ENCODE data around the gene TLR1. TPM values are rescaled to one million over a fixed set of nuclear protein-coding genes. Genes with fewer than 3 reads are reported as not detected.
A peak's percentile ranks its signal among the peaks of the same experiment; 100 is the strongest.
"Not testable (repeated sequence)": the region's sequence is repeated elsewhere in the genome, so short reads cannot be mapped to it uniquely, and the experiment has no call there.

TLR1 gene
- total RNA-seq, 6 experiments from 2014 or later = 5.1 to 10.5 (median 7.8) TPM

GRCh38 chr4:38782452-38783108, 22.0 kb downstream of the TLR1 start, which contains the start of gene TLR10:
Gene TLR10 (minus strand): TSS chr4:38782990. CDS start chr4:38775590, 7,400 bp downstream.
- Histone ChIP-seq H3K4me3 (no peak within 1 kb of the TSS), H3K27ac (no peak within 1 kb of the TSS), H3K36me3 (no peaks in the 10 kb centered on the region), H3K27me3 (no peaks in the 10 kb centered on the region), H3K4me1 (peaks cover 0 to 8% (median 0%) of the 10 kb centered on the region in 4 donors), H3K9me3 (no peaks in the 10 kb centered on the region)
- WGBS (ENCODE audit: insufficient coverage, low coverage, low lambda C conversion rate, missing lambda C conversion rate) = 25% methylated on average over 12 of the region's 12 CpGs
- DNase-seq (peak in 1 of 3 donors; percentile 63), ATAC-seq (peak; percentile 82 to 90 (median 83))
- intact Hi-C loops (cut with DNase I) = no loop called here
- TF ChIP-seq POLR2A (IDR thresholded peaks at IDR 0.05) = no peak
- TF ChIP-seq CTCF (IDR thresholded peaks at IDR 0.05) = peak; percentile 58 to 76 (median 68)

GRCh38 chr4:38781854-38782261, 22.7 kb downstream of the TLR1 start:
- WGBS (ENCODE audit: insufficient coverage, low coverage, low lambda C conversion rate, missing lambda C conversion rate) = 90% methylated on average over 2 of the region's 4 CpGs
- intact Hi-C loops (cut with DNase I) = no loop called here

GRCh38 chr4:38780833-38781484, 23.6 kb downstream of the TLR1 start:
- Histone ChIP-seq H3K27me3 (no peaks in the 10 kb centered on the region), H3K4me1 (peaks cover 0 to 8% (median 0%) of the 10 kb centered on the region in 4 donors), H3K4me3 (no peak overlapping the region), H3K9me3 (no peaks in the 10 kb centered on the region), H3K27ac (no peak overlapping the region), H3K36me3 (no peaks in the 10 kb centered on the region)
- no peak for TF ChIP-seq POLR2A (IDR thresholded peaks at IDR 0.05)
- no peak for TF ChIP-seq CTCF (IDR thresholded peaks at IDR 0.05)
- DNase-seq (no peak), ATAC-seq (no peak)
- 83% methylated on average over 4 of the region's 4 CpGs for WGBS (ENCODE audit: insufficient coverage, low coverage, low lambda C conversion rate, missing lambda C conversion rate)
- intact Hi-C loops (cut with DNase I) = no loop called here

More at GRCh38 chr4:38781854-38782261, 22.7 kb downstream of the TLR1 start:
- Histone ChIP-seq H3K27me3 (no peaks in the 10 kb centered on the region), H3K36me3 (no peaks in the 10 kb centered on the region), H3K9me3 (no peaks in the 10 kb centered on the region), H3K4me3 (no peak overlapping the region), H3K4me1 (peaks cover 0 to 8% (median 0%) of the 10 kb centered on the region in 4 donors), H3K27ac (no peak overlapping the region)
- DNase-seq (no peak), ATAC-seq (no peak)
- TF ChIP-seq POLR2A (IDR thresholded peaks at IDR 0.05) (no peak), CTCF (IDR thresholded peaks at IDR 0.05) (no peak)

- H3K36me3 ChIP-seq = no peaks in the 10 kb centered on the region
- DNase-seq (no peak), ATAC-seq (no peak)
- H3K4me1 ChIP-seq = peaks cover 0 to 8% (median 0%) of the 10 kb centered on the region in 4 donors
- TF ChIP-seq POLR2A (IDR thresholded peaks at IDR 0.05) (no peak), CTCF (IDR thresholded peaks at IDR 0.05) (no peak)
- H3K9me3 ChIP-seq = no peaks in the 10 kb centered on the region
- H3K27me3 ChIP-seq = no peaks in the 10 kb centered on the region
- no peak overlapping the region for H3K4me3 ChIP-seq
- WGBS (ENCODE audit: insufficient coverage, low coverage, low lambda C conversion rate, missing lambda C conversion rate) = 77% methylated on average over 5 of the region's 5 CpGs
- H3K27ac ChIP-seq = no peak overlapping the region
- intact Hi-C loops (cut with DNase I) = no loop called here
Measured at GRCh38 chr4:38779790-38780189, 24.8 kb downstream of the TLR1 start.

GRCh38 chr4:38777925-38778324, 26.7 kb downstream of the TLR1 start:
- ATAC-seq; H3K36me3 ChIP-seq; DNase-seq; H3K9me3 ChIP-seq; H3K27me3 ChIP-seq; H3K27ac ChIP-seq; intact Hi-C loops (cut with DNase I); H3K4me3 ChIP-seq; H3K4me1 ChIP-seq: not testable (repeated sequence)
- 68% methylated on average over 2 of the region's 2 CpGs for WGBS (ENCODE audit: insufficient coverage, low coverage, low lambda C conversion rate, missing lambda C conversion rate)
